ENCODE data around the gene RPTOR. TPM values are rescaled to one million over a fixed set of nuclear protein-coding genes. Genes with fewer than 3 reads are reported as not detected.

The RPTOR gene
- total RNA-seq, 4 donors from 2014 or later: 47.6 to 56.9 (median 55.4) TPM

DNA sequence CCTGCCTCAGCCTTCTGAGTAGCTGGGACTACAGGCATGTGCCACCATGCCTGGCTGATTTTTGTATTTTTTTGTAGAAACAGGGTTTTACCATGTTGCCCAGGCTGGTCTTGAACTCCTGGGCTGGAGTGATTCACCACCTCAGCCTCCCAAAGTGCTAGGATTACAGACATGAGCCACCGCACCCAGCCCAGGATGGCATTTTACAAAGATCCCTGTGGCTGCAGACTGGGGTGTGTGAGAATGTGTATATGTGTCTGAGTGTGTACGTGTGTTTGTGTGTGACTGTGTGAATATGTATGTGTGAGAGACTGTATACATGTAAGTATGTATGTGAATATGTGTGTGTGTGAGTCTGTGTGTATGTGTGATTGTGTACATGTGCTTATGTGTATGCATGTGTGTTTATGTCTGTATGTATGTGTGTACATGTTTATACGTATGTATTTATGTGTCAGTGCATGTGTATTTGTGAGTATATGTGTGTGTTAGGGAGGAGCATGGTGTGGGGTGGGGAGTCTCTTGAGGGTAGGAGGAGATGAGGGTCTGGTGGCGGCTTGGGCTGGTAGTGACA is 17.0 kb downstream of the RPTOR start:
- intact Hi-C loops (cut with DNase I; ENCODE audit: low total_unique reads) (no loop called here), in situ Hi-C loops (cut with MboI; ENCODE audit: low sequenced_read_pairs in 4 of 4) (no loop called here)
- DNase-seq (no peak), ATAC-seq (no peak)
- peaks cover 12 to 13% of the 10 kb centered on the region in 2 donors for H3K4me1 ChIP-seq
- no peak overlapping the region for H3K4me3 ChIP-seq
- H3K9me3 ChIP-seq: no peaks in the 10 kb centered on the region
- H3K27me3 ChIP-seq: no peaks in the 10 kb centered on the region
- H3K27ac ChIP-seq: no peak overlapping the region
- H3K36me3 ChIP-seq: no peaks in the 10 kb centered on the region
- no peak for TF ChIP-seq POLR2A (IDR thresholded peaks at IDR 0.05)
- TF ChIP-seq, protein P1, sequence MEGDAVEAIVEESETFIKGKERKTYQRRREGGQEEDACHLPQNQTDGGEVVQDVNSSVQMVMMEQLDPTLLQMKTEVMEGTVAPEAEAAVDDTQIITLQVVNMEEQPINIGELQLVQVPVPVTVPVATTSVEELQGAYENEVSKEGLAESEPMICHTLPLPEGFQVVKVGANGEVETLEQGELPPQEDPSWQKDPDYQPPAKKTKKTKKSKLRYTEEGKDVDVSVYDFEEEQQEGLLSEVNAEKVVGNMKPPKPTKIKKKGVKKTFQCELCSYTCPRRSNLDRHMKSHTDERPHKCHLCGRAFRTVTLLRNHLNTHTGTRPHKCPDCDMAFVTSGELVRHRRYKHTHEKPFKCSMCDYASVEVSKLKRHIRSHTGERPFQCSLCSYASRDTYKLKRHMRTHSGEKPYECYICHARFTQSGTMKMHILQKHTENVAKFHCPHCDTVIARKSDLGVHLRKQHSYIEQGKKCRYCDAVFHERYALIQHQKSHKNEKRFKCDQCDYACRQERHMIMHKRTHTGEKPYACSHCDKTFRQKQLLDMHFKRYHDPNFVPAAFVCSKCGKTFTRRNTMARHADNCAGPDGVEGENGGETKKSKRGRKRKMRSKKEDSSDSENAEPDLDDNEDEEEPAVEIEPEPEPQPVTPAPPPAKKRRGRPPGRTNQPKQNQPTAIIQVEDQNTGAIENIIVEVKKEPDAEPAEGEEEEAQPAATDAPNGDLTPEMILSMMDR (IDR thresholded peaks at IDR 0.05 in 4 of 5, conservative IDR thresholded peaks at IDR 0.05 in 1 of 5): no peak

GRCh38 chr17:80564545-80564944 is 19.9 kb downstream of the RPTOR start:
- Histone ChIP-seq H3K27me3 (no peaks in the 10 kb centered on the region), H3K9me3 (no peaks in the 10 kb centered on the region), H3K27ac (no peak overlapping the region), H3K36me3 (no peaks in the 10 kb centered on the region), H3K4me1 (peaks cover 12% of the 10 kb centered on the region in 2 donors), H3K4me3 (no peak overlapping the region)
- DNase-seq: no peak
- in situ Hi-C loops (cut with MboI; ENCODE audit: low sequenced_read_pairs in 4 of 4) (no loop called here), intact Hi-C loops (cut with DNase I; ENCODE audit: low total_unique reads) (no loop called here)
- ATAC-seq: no peak
- TF ChIP-seq POLR2A (IDR thresholded peaks at IDR 0.05): no peak
- TF ChIP-seq, protein P1 (IDR thresholded peaks at IDR 0.05 in 4 of 5, conservative IDR thresholded peaks at IDR 0.05 in 1 of 5): no peak

GRCh38 chr17:80565343-80566053 is 20.9 kb downstream of the RPTOR start:
- no peaks in the 10 kb centered on the region for H3K27me3 ChIP-seq
- intact Hi-C loops (cut with DNase I; ENCODE audit: low total_unique reads): no loop called here
- H3K27ac ChIP-seq: no peak overlapping the region
- H3K9me3 ChIP-seq: no peaks in the 10 kb centered on the region
- peaks cover 2 to 6% of the 10 kb centered on the region in 2 donors for H3K4me1 ChIP-seq
- H3K36me3 ChIP-seq: no peaks in the 10 kb centered on the region
- in situ Hi-C loops (cut with MboI; ENCODE audit: low sequenced_read_pairs in 4 of 4): no loop called here
- no peak for ATAC-seq
- no peak for DNase-seq
- TF ChIP-seq, protein P1 (IDR thresholded peaks at IDR 0.05 in 4 of 5, conservative IDR thresholded peaks at IDR 0.05 in 1 of 5): no peak
- TF ChIP-seq POLR2A (IDR thresholded peaks at IDR 0.05): no peak
- H3K4me3 ChIP-seq: no peak overlapping the region

DNA sequence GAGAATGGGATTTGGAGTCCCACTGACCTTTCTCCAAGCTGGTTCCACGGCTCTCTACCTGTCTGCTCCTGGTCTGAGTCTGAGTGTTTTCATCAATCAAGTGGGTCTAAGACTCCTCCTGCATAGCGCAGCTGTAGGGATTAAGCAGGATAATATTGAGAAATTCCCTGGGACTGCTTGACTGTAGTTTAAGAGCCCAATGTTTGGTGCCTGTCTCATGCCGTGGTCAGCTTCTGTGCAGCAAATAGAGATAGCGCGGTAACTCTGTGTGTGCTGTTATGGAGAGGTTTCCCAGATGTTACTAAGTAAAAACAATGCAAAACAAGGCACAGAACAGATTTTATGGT is 21.4 kb downstream of the RPTOR start:
- Histone ChIP-seq H3K4me3 (no peak overlapping the region), H3K27me3 (no peaks in the 10 kb centered on the region), H3K9me3 (no peaks in the 10 kb centered on the region), H3K27ac (no peak overlapping the region), H3K4me1 (peaks cover 0 to 6% of the 10 kb centered on the region in 2 donors), H3K36me3 (no peaks in the 10 kb centered on the region)
- intact Hi-C loops (cut with DNase I; ENCODE audit: low total_unique reads) (no loop called here), in situ Hi-C loops (cut with MboI; ENCODE audit: low sequenced_read_pairs in 4 of 4) (no loop called here)
- ATAC-seq (no peak), DNase-seq (no peak)
- no peak for TF ChIP-seq POLR2A (IDR thresholded peaks at IDR 0.05)
- TF ChIP-seq, protein P1 (IDR thresholded peaks at IDR 0.05 in 4 of 5, conservative IDR thresholded peaks at IDR 0.05 in 1 of 5): no peak

All from gastrocnemius medialis (tissue), 4 donors.